ENCODE data around the gene CCR6.
"Not testable (repeated sequence)": the region's sequence is repeated elsewhere in the genome, so short reads cannot be mapped to it uniquely, and the experiment has no call there.

- not testable (repeated sequence) for TF ChIP-seq POLR2AphosphoS5 (IDR thresholded peaks at IDR 0.05; ENCODE audit: low read depth, low read length); TCF7L2 (IDR thresholded peaks at IDR 0.05; ENCODE audit: low read depth, low read length); REST (IDR thresholded peaks at IDR 0.05; ENCODE audit: insufficient read depth in 1 of 2, low read depth in 2 of 2, low read length in 1 of 2); SIN3A (IDR thresholded peaks at IDR 0.05; ENCODE audit: borderline replicate concordance, insufficient read depth, low read depth, low read length)
- peak; percentile 70 for TF ChIP-seq CTCF (IDR thresholded peaks at IDR 0.05)
Observed at GRCh38 chr6:167182913-167183314, 60.0 kb downstream of the CCR6 start.
